Stimulated activated CD8-positive, alpha-beta memory T cell treated with anti-CD3 and anti-CD28 coated beads, Interleukin-15, amount 100 ng/mL, for 24 hours (primary cell): ENCODE data around the gene IP6K3.

Source experiments
- DNase-seq: peaks from one replicate; pipeline ENCODE4 v3.0.0-alpha.2; 2020; ENCODE audit warnings: low read depth

The IP6K3 gene

DNA sequence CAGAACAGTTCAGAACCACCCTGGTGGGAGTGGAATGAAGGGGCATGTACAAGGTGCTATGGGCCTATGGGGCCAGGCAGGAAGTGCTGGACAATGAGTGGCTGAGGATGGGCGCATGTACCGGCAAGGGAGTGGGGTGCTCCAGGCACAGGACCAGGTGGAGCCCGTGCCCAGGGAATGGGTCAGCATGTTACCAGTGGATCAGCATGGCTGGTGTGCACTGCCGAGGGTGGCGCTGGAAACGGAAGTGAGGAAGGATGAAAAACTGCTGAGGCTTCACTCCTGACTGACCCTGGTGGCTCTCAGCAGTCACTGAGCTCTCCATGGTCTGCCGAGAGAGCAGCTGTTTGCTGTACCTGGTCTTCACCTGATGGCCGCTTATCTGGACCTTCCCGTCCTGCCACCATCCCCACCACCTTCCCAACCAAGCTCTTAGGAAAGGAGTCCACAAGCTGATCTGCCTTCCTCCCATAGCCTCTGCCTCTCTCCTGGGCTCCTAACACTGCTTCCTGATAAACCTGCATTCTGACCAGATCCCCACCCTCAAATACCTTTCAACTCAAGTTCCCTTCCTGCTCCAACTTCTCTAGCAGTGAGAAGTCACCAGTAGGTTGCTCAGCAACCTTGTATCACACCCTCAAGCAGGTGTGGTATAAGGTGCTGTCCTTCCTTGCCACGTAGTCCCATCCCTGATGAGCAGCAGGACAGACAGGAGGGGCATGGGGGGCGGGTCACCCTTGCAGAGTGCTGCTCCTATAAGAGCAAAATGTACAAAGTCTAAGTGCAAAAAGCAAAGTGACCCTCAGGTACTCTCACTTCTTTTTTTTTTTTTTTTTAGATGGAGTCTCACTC, 42.3 kb downstream of the IP6K3 start:
- no peak for DNase-seq

DNA sequence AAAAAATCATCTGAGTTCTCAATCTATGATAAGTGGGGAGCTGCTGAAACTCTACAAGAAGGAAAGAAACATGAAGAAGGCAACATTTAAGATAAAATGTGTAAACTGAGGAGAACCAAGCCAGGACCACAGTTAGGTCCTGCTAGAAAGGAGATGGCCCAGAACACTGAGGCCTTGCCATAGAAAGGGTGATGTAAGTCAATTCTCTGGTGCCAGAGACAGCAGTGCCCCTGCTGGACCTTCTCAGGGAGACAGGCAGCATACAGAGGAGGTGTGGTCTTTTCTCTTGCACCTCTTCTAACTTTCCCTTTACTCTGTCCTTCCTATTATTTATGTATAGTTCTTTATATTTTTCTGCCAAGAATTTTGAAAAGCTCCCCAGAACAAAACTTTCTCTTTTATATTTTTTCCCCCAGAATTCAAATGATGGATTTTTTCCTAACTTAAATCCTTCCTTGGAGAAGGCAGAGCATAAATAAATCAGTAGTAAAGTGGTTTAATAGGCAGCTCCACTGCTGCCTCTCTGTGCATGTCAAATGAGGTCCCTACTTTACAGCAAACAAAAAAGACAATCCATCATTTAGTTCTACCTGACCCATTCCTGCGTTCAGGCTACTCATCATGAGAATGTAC, 44.2 kb downstream of the IP6K3 start:
- DNase-seq = no peak

DNA sequence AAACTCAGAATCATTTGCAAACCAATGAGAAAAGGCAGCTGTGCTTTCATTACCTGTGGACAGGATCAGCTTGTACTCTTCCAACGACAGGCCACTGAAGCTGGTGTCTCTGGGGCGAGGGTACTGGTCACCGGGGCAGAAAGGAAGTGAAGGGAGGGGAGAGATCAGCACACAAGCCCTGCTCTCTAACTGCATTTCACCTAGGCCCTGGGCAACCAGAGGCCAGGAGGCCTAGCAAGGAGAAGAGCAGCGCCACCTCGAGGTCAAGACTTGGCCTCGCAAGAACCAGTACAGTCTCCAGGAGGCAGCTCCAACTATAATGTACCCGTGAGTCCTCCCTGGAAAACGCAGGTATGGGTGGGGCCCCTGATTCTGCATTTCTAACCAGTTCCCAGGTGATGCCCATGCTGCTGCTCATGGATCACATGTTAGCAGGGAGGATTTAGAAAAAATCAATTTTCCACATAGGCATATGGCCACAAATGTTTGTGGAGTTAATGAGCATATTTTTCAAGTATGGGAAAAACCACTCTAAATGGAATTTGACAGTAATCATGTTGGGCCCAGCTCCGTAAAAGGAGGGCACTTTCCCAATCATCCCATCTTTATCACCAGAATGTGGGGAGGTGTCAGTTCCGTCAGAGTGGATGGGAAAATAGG, 46.2 kb downstream of the IP6K3 start:
- no peak for DNase-seq

- no peak for DNase-seq
Observed at GRCh38 chr6:33699739-33700138, 47.0 kb downstream of the IP6K3 start.

DNA sequence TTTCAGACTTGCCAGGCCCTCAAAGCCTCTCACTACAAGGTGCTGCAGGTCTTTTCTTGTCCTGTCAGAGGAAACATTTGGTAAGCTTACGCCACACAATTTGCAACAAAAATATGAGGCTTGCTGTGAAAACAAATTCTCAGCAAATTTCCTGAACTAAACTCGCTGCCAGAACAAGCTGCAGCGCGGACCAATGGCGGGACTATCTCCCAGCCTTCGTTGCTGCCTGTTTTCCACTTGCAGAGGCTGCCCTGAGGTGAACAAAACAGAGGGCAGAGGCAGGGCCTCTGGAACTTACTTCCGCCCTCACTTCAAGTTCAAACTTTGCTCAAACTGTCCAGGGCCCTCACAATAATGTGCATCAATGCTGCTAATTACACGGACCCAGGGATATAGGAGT, 47.6 kb downstream of the IP6K3 start:
- DNase-seq = no peak

GRCh38 chr6:33698494-33698893, 48.2 kb downstream of the IP6K3 start:
- no peak for DNase-seq

DNA sequence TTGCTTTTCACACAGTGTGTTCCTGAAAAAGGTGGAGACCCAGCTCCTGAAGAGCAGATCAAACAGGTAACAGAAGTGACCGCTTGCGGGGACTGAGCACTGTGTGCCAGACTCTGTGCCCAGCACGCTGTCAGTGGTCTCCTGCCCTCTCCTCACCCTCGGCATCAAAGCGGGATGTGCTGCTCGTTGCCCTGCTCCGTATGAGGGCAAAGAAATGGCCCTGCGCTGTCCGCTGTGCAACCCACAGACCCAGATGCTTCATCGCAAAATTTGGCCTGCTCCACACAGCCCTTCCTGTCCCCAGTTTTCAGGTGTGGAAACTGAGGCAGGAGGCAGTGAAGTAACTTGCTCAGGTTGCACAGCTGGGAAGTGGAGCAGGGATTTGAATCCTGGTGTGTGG, 48.9 kb downstream of the IP6K3 start:
- DNase-seq = no peak

- DNase-seq = no peak
Observed at GRCh38 chr6:33696548-33697518, 49.9 kb downstream of the IP6K3 start.

- no peak for DNase-seq
Observed at GRCh38 chr6:33696076-33696475, 50.6 kb downstream of the IP6K3 start.

GRCh38 chr6:33695451-33695887, 51.2 kb downstream of the IP6K3 start:
- DNase-seq = no peak

DNA sequence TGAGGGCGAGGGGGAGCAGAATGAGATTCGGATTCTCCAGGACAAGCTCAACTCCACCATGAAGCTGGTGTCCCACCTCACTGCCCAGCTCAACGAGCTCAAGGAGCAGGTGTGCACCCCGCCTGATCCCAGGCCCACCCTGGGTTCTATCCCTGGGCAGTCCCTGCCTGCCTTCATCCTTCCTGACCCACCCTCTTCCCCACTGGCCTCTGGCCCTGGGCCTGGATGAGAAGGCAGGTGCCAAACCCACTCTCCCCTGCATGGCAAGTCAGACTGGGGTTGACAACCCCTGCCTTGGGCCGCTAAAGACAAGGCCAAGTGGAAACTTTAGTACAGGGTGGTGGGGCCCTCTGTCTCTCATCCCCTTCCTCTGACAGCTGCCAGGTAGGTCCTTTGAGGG, 51.7 kb downstream of the IP6K3 start:
- no peak for DNase-seq

- peak; percentile 36 for DNase-seq
Observed at GRCh38 chr6:33694401-33694931, 52.2 kb downstream of the IP6K3 start.

GRCh38 chr6:33693186-33694105, 53.3 kb downstream of the IP6K3 start:
- no peak for DNase-seq

- DNase-seq = no peak
Observed at GRCh38 chr6:33692760-33693158, 53.9 kb downstream of the IP6K3 start.

- DNase-seq = no peak
Observed at GRCh38 chr6:33692078-33692759, 54.5 kb downstream of the IP6K3 start.

- DNase-seq = no peak
Observed at GRCh38 chr6:33691456-33692077, 55.1 kb downstream of the IP6K3 start.

- DNase-seq = no peak
Observed at GRCh38 chr6:33690766-33691165, 55.9 kb downstream of the IP6K3 start.

DNA sequence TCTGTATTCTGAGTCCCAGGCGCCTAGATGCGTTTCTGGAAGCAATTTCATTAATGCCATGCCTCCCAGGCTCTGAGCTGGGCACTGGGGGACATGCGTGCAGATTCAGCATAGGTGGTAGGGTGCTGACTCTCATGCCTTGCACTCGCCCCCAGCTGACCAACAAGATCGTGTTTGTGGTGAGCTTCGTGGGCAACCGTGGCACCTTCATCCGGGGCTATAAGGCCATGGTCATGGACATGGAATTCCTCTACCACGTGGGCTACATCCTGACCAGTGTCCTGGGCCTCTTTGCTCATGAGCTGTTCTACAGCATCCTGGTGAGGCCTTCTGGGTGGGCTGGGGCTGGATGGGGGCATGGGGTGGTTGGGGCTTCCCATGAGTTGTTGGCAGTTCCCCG, 56.8 kb downstream of the IP6K3 start:
- no peak for DNase-seq

GRCh38 chr6:33689148-33689494, 57.6 kb downstream of the IP6K3 start:
- DNase-seq = no peak
